ENCODE results near the gene ESPNL.
A peak's percentile ranks its signal among the peaks of the same experiment; 100 is the strongest.
"Not testable (repeated sequence)": the region's sequence is repeated elsewhere in the genome, so short reads cannot be mapped to it uniquely, and the experiment has no call there.

ESPNL gene

GRCh38 chr2:238100049-238100820 lies at the start of gene ESPNL:
TSS of gene ESPNL (plus strand) at chr2:238100340. CDS start at chr2:238100420, 80 bp downstream.
- DNase-seq (ENCODE audit: low read depth in 3 of 3) = no peak

- no peak for DNase-seq (ENCODE audit: low read depth in 3 of 3)
Observed at GRCh38 chr2:238053191-238053776, 46.9 kb upstream of the ESPNL start.

- no peak for DNase-seq (ENCODE audit: low read depth in 3 of 3)
Observed at GRCh38 chr2:238055841-238056240, 44.3 kb upstream of the ESPNL start.

GRCh38 chr2:238057696-238058575 lies 42.2 kb upstream of the ESPNL start:
- not testable (repeated sequence) for DNase-seq (ENCODE audit: low read depth in 3 of 3)

- DNase-seq (ENCODE audit: low read depth in 3 of 3) = no peak
Observed at GRCh38 chr2:238059505-238059904, 40.6 kb upstream of the ESPNL start.

GRCh38 chr2:238060096-238060541 lies 40.0 kb upstream of the ESPNL start:
- no peak for DNase-seq (ENCODE audit: low read depth in 3 of 3)

GRCh38 chr2:238060542-238061314 lies 39.4 kb upstream of the ESPNL start, which contains the start of gene SCLY:
TSS of gene SCLY (plus strand) at chr2:238061001. CDS start at chr2:238061055, 54 bp downstream.
- peak; percentile 91 to 95 (median 94) for DNase-seq (ENCODE audit: low read depth in 3 of 3)

GRCh38 chr2:238061315-238062202 lies 38.6 kb upstream of the ESPNL start:
- DNase-seq (ENCODE audit: low read depth in 3 of 3) = peak in 2 of 3 experiments; percentile 3 to 7

GRCh38 chr2:238063414-238064189 lies 36.5 kb upstream of the ESPNL start:
- no peak for DNase-seq (ENCODE audit: low read depth in 3 of 3)

GRCh38 chr2:238064376-238064775 lies 35.8 kb upstream of the ESPNL start:
- no peak for DNase-seq (ENCODE audit: low read depth in 3 of 3)

GRCh38 chr2:238065071-238065846 lies 34.9 kb upstream of the ESPNL start:
- no peak for DNase-seq (ENCODE audit: low read depth in 3 of 3)

GRCh38 chr2:238066218-238066617 lies 33.9 kb upstream of the ESPNL start:
- no peak for DNase-seq (ENCODE audit: low read depth in 3 of 3)

- not testable (repeated sequence) for DNase-seq (ENCODE audit: low read depth in 3 of 3)
Observed at GRCh38 chr2:238066718-238067117, 33.4 kb upstream of the ESPNL start.

GRCh38 chr2:238067939-238068338 lies 32.2 kb upstream of the ESPNL start:
- no peak for DNase-seq (ENCODE audit: low read depth in 3 of 3)

GRCh38 chr2:238069021-238069709 lies 31.0 kb upstream of the ESPNL start:
- DNase-seq (ENCODE audit: low read depth in 3 of 3) = peak in 1 of 3 experiments; percentile 4

GRCh38 chr2:238069877-238070276 lies 30.3 kb upstream of the ESPNL start:
- no peak for DNase-seq (ENCODE audit: low read depth in 3 of 3)

- no peak for DNase-seq (ENCODE audit: low read depth in 3 of 3)
Observed at GRCh38 chr2:238075397-238075796, 24.7 kb upstream of the ESPNL start.

GRCh38 chr2:238077292-238077691 lies 22.8 kb upstream of the ESPNL start:
- DNase-seq (ENCODE audit: low read depth in 3 of 3) = no peak

Data from stimulated activated CD4-positive, alpha-beta T cell treated with anti-CD3 and anti-CD28 coated beads, TNF-alpha, amount 100 ng/mL, for 4 hours (primary cell).